Osteoblast (primary cell): ENCODE results near the gene ARHGEF18. TPM values are rescaled to one million over a fixed set of nuclear protein-coding genes. Genes with fewer than 3 reads are reported as not detected.

Source experiments
- DNase-seq: peaks from one replicate; pipeline ENCODE4 v3.0.0; 2011; ENCODE audit warnings: low spot score, mixed read lengths; ENCODE audit not compliant: insufficient read length; ENCODE audit errors: missing footprints
- H2AFZ ChIP-seq: 2 replicates; pipeline ENCODE4 v1.6.0; 2011; ENCODE audit warnings: mild to moderate bottlenecking, low read length
- H3K27ac ChIP-seq: 2 replicates; pipeline ENCODE4 v1.5.1; 2011; ENCODE audit warnings: mild to moderate bottlenecking, low read depth, low read length, moderate library complexity
- H3K27me3 ChIP-seq: 2 replicates; pipeline ENCODE4 v1.6.0; 2012; ENCODE audit warnings: mild to moderate bottlenecking, control low read depth, inconsistent platforms, low read length, moderate library complexity; ENCODE audit not compliant: insufficient read depth
- H3K36me3 ChIP-seq: 2 replicates; pipeline ENCODE4 v1.5.1; 2011; ENCODE audit warnings: mild to moderate bottlenecking, low read length, control low read depth, moderate library complexity; ENCODE audit not compliant: insufficient read depth
- H3K4me1 ChIP-seq: 2 replicates; pipeline ENCODE4 v1.5.1; 2011; ENCODE audit warnings: mild to moderate bottlenecking, low read length, control low read depth, moderate library complexity; ENCODE audit not compliant: insufficient read depth
- H3K4me2 ChIP-seq: 2 replicates; pipeline ENCODE4 v1.6.0; 2011; ENCODE audit warnings: mild to moderate bottlenecking, low read length; ENCODE audit not compliant: insufficient read depth
- H3K4me3 ChIP-seq: fragments of 200-600 bp; sonication (generic); 3 replicates; pipeline ENCODE4 v1.5.1; 2012; ENCODE audit warnings: mild to moderate bottlenecking, low read length, inconsistent platforms; ENCODE audit not compliant: insufficient read depth
- H3K79me2 ChIP-seq: 2 replicates; pipeline ENCODE4 v1.6.0; 2012; ENCODE audit warnings: mild to moderate bottlenecking, low read length, control low read depth, inconsistent platforms; ENCODE audit not compliant: insufficient read depth
- H3K9me3 ChIP-seq: 2 replicates; pipeline ENCODE4 v1.5.1; 2011; ENCODE audit warnings: low read depth, low read length, control low read depth
- H4K20me1 ChIP-seq: 2 replicates; pipeline ENCODE4 v1.6.0; 2012; ENCODE audit warnings: mild to moderate bottlenecking, low read length, control low read depth; ENCODE audit not compliant: insufficient read depth
- CTCF ChIP-seq: IDR thresholded peaks from 2 replicates; pipeline ENCODE4 v1.5.1; 2011; ENCODE audit warnings: mild to moderate bottlenecking, low read depth, low read length, moderate library complexity; ENCODE audit errors: extremely low read depth
- total RNA-seq: library from RNA; depleted of rRNA; stranded (reverse); fragments of >200 nt; gene quantifications from 2 replicates; pipeline ENCODE4 v1.2.3, GENCODE V29; 2012

ARHGEF18 gene
- total RNA-seq, 1 donor: 44.5 TPM

DNA sequence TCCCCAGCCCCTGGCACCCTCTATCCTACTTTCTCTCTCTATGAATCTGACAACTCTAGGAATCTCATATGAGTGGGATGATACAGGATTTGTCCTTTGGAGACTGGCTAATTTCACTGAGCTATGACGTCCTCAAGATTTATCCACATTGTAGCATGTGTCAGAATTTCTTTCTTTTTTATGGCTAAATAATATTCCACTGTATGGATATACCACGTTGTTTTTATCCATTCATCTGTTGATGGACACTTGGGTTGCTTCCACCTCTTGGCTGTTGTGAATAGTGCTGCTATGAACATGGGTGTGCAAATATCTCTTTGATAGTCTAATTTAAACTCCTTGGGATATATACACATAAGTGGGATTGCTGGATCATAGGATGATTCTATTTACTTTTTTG lies 30.6 kb upstream of the ARHGEF18 start:
- DNase-seq: no peak
- H4K20me1 ChIP-seq: no peaks in the 10 kb centered on the region
- no peak overlapping the region for H3K27ac ChIP-seq
- H3K27me3 ChIP-seq: no peaks in the 10 kb centered on the region
- no peak for TF ChIP-seq CTCF
- H3K4me2 ChIP-seq: no peak overlapping the region
- H3K4me3 ChIP-seq: no peak overlapping the region
- H3K79me2 ChIP-seq: no peaks in the 10 kb centered on the region
- no peaks in the 10 kb centered on the region for H3K4me1 ChIP-seq
- H3K36me3 ChIP-seq: no peaks in the 10 kb centered on the region
- H3K9me3 ChIP-seq: no peaks in the 10 kb centered on the region
- H2AFZ ChIP-seq: no peak overlapping the region

GRCh38 chr19:7326105-7326877 lies 22.4 kb upstream of the ARHGEF18 start:
- Histone ChIP-seq H3K36me3 (no peaks in the 10 kb centered on the region), H3K27me3 (no peaks in the 10 kb centered on the region), H3K4me2 (no peak overlapping the region), H2AFZ (no peak overlapping the region), H4K20me1 (no peaks in the 10 kb centered on the region), H3K9me3 (no peaks in the 10 kb centered on the region), H3K27ac (no peak overlapping the region), H3K4me1 (no peaks in the 10 kb centered on the region), H3K4me3 (no peak overlapping the region), H3K79me2 (no peaks in the 10 kb centered on the region)
- DNase-seq: no peak
- peak; percentile 43 for TF ChIP-seq CTCF

- no peaks in the 10 kb centered on the region for H3K36me3 ChIP-seq
- H3K9me3 ChIP-seq: no peaks in the 10 kb centered on the region
- H3K4me2 ChIP-seq: no peak overlapping the region
- H3K27ac ChIP-seq: no peak overlapping the region
- H3K4me3 ChIP-seq: no peak overlapping the region
- TF ChIP-seq CTCF: no peak
- H3K27me3 ChIP-seq: no peaks in the 10 kb centered on the region
- no peaks in the 10 kb centered on the region for H3K79me2 ChIP-seq
- DNase-seq: no peak
- no peaks in the 10 kb centered on the region for H3K4me1 ChIP-seq
- H4K20me1 ChIP-seq: no peaks in the 10 kb centered on the region
- no peak overlapping the region for H2AFZ ChIP-seq
Observed at GRCh38 chr19:7327802-7328201, 20.9 kb upstream of the ARHGEF18 start.

DNA sequence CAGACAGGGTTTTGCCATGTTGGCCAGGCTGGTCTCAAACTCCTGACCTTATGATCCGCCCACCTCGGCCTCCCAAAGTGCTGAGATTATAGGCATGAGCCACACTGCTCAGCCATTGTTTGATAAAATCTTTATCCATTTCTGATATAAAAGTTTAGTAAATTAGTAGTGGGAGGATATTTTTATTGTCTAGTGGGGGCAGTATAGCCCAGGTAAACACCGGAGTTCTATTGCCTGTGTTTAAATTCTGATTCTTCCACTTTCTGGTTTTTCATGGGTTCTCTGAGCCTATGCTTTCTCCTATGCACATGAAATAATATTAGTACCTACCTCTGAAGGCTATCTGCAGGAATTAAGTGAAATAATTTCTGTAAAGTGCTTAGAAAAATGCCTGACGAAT lies 20.1 kb upstream of the ARHGEF18 start:
- H3K27me3 ChIP-seq: no peaks in the 10 kb centered on the region

More for the DNA sequence above, 20.1 kb upstream of the ARHGEF18 start:
- Histone ChIP-seq H3K4me2 (no peak overlapping the region), H2AFZ (no peak overlapping the region), H3K4me1 (no peaks in the 10 kb centered on the region), H3K79me2 (no peaks in the 10 kb centered on the region), H3K36me3 (no peaks in the 10 kb centered on the region), H3K9me3 (no peaks in the 10 kb centered on the region), H4K20me1 (no peaks in the 10 kb centered on the region), H3K27ac (no peak overlapping the region), H3K4me3 (no peak overlapping the region)
- DNase-seq: no peak
- TF ChIP-seq CTCF: no peak
